Measurements from ENCODE around the gene CPNE2. TPM values are rescaled to one million over a fixed set of nuclear protein-coding genes. Genes with fewer than 3 reads are reported as not detected.

Gene CPNE2
- total and polyA plus RNA-seq, 10 of the 15 experiments (the other 5 are each of a cell fraction or from before 2014, with no cell fraction given) = 3.1 to 22.1 (median 9.9) TPM

- no peak overlapping the region for H3K4me3 ChIP-seq
- H3K36me3 ChIP-seq (ENCODE audit: control insufficient read depth in 2 of 2, insufficient read depth in 2 of 2, low read length in 1 of 2) = no peaks in the 10 kb centered on the region
- DNase-seq (ENCODE audit: low read depth, low spot score) (no peak), ATAC-seq (peak; percentile 25), FAIRE-seq (no peak)
- H3K9ac ChIP-seq (ENCODE audit: control insufficient read depth, insufficient read depth, low read length) = no peak overlapping the region
- peaks cover 31% of the 10 kb centered on the region for H3K4me1 ChIP-seq (ENCODE audit: control insufficient read depth, insufficient read depth, low read length)
- in situ Hi-C loops (cut with MboI) = no loop called here
- peak overlapping the region; percentile 46; the same call in 1 of the 2 replicates for H3K27ac ChIP-seq (ENCODE audit: control insufficient read depth, insufficient read depth)
- no peaks in the 10 kb centered on the region for H3K79me2 ChIP-seq (ENCODE audit: control insufficient read depth, insufficient read depth, low read length)
- no peak overlapping the region for H3K4me2 ChIP-seq (ENCODE audit: control insufficient read depth, insufficient read depth)
- no peaks in the 10 kb centered on the region for H3K9me3 ChIP-seq (replicated peaks; ENCODE audit: control insufficient read depth, insufficient read depth, low read length)
- no peaks in the 10 kb centered on the region for H3K27me3 ChIP-seq (replicated peaks in 1 of 2; ENCODE audit: control insufficient read depth in 2 of 2, insufficient read depth in 2 of 2, low read length in 1 of 2)
- BruUV-seq (replicated peaks) = no TSS peak
- RAD21 ChIA-PET (ENCODE audit: unreplicated experiment) = interaction anchor here (1.2 to 2.7 kb wide), 4 partner anchors 13 to 43 kb away, joined by 4 to 6 read pairs (median 5); partner anchors contain the start of gene CPNE2
- intact Hi-C loops (cut with micrococcal nuclease; ENCODE audit: unreplicated experiment) = loop anchor here (5.0 kb wide), 1 partner anchor 39 kb away; no protein-coding TSS in a partner anchor
- no peak overlapping the region; the same call in 1 of the 2 replicates for H2AFZ ChIP-seq (ENCODE audit: control insufficient read depth, low read depth, low read length)
- CTCF ChIA-PET = interaction anchor here (0.9 to 1.3 kb wide), 4 partner anchors 9 to 34 kb away, joined by 3 to 6 read pairs (median 4); no protein-coding TSS in a partner anchor
- 63% methylated on average over 7 of the region's 7 CpGs for WGBS (ENCODE audit: insufficient coverage, insufficient replicate concordance, low lambda C conversion rate, missing lambda C conversion rate)
- TF ChIP-seq IKZF2 (IDR thresholded peaks at IDR 0.05) = 0 out of 4 replicates have a peak, but pooled peaks of 1 of the 2 experiments have one; percentile 15
- TF ChIP-seq EZH2 (IDR thresholded peaks at IDR 0.05; ENCODE audit: borderline replicate concordance, control insufficient read depth, low read depth, low read length) = no peak
- TF ChIP-seq IKZF1 (conservative IDR thresholded peaks at IDR 0.05) = 0 out of 2 replicates have a peak, but pooled peaks have one; percentile 4
- POLR2A ChIA-PET = interaction anchor here (0.5 to 1.3 kb wide), 5 partner anchors 14 to 25 kb away, joined by 3 to 4 read pairs (median 3); no protein-coding TSS in a partner anchor
- SMC1A ChIA-PET (ENCODE audit: uncharacterized antibody, unreplicated experiment) = interaction anchor here (1.1 to 1.9 kb wide), 6 partner anchors 14 to 172 kb away, joined by 3 to 10 read pairs (median 4); partner anchors contain the start of gene CPNE2
- H4K20me1 ChIP-seq (ENCODE audit: control insufficient read depth, insufficient read depth) = no peaks in the 10 kb centered on the region
These were observed 35.5 kb downstream of the CPNE2 start for GRCh38 chr16:57127836-57128235.

DNA sequence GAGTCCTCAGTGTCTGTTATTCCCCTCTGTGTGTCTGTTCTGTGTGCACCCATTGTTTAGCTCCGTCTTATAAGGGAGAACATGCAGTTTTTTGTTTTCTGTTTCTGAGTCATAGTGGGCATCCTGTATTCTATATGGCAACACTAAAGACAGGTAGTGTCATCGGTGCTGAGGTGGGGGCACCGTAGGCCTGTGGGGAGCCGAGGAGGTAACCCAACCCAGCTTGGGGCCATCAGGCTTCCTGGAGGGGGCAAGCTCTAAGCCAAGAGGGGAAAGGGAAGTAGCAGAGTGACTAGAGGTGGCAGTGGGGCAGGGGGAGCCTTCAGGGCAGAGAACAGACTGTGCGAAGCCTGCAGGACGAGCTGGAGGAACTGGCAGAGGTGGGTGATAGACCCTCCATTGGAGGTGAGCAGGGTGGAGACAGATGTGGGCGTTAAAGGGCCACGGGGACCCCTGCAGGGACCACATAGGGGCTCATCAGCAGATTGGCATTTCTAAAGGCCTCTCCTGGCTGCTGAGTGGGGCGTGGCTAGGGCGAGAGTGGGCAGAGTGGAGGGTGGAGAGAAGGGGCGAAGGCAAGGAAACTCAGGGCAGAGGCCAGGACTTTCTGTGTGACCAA lies 36.5 kb downstream of the CPNE2 start:
- DNase-seq (ENCODE audit: low read depth, low spot score) (peak; percentile 28), FAIRE-seq (no peak), ATAC-seq (peak; percentile 75)
- Histone ChIP-seq H3K4me1 (ENCODE audit: control insufficient read depth, insufficient read depth, low read length) (peaks cover 31% of the 10 kb centered on the region), H3K27ac (ENCODE audit: control insufficient read depth, insufficient read depth) (no peak overlapping the region), H3K36me3 (ENCODE audit: control insufficient read depth in 2 of 2, insufficient read depth in 2 of 2, low read length in 1 of 2) (no peaks in the 10 kb centered on the region), H3K9ac (ENCODE audit: control insufficient read depth, insufficient read depth, low read length) (no peak overlapping the region), H4K20me1 (ENCODE audit: control insufficient read depth, insufficient read depth) (no peaks in the 10 kb centered on the region), H3K9me3 (replicated peaks; ENCODE audit: control insufficient read depth, insufficient read depth, low read length) (no peaks in the 10 kb centered on the region), H2AFZ (ENCODE audit: control insufficient read depth, low read depth, low read length) (no peak overlapping the region; the same call in 1 of the 2 replicates), H3K27me3 (replicated peaks in 1 of 2; ENCODE audit: control insufficient read depth in 2 of 2, insufficient read depth in 2 of 2, low read length in 1 of 2) (no peaks in the 10 kb centered on the region), H3K4me3 (no peak overlapping the region), H3K4me2 (ENCODE audit: control insufficient read depth, insufficient read depth) (no peak overlapping the region), H3K79me2 (ENCODE audit: control insufficient read depth, insufficient read depth, low read length) (no peaks in the 10 kb centered on the region)
- BruUV-seq (replicated peaks) = no TSS peak
- intact Hi-C loops (cut with micrococcal nuclease; ENCODE audit: unreplicated experiment) (loop anchor here (5.0 kb wide), 1 partner anchor 38 kb away; no protein-coding TSS in a partner anchor), in situ Hi-C loops (cut with MboI) (no loop called here)
- WGBS (ENCODE audit: insufficient coverage, insufficient replicate concordance, low lambda C conversion rate, missing lambda C conversion rate) = 46% methylated on average over 11 of the region's 11 CpGs
- ChIA-PET POLR2A (interaction anchor here (0.6 to 1.0 kb wide), 2 partner anchors 56 to 174 kb away, joined by 3 read pairs; no protein-coding TSS in a partner anchor), SMC1A (ENCODE audit: uncharacterized antibody, unreplicated experiment) (interaction anchor here (1.4 to 1.8 kb wide), 2 partner anchors 23 to 36 kb away, joined by 3 to 5 read pairs; partner anchors contain the start of gene CPNE2), CTCF (interaction anchor here (0.6 to 1.3 kb wide), 7 partner anchors 10 to 528 kb away, joined by 3 to 6 read pairs (median 3); no protein-coding TSS in a partner anchor), RAD21 (ENCODE audit: unreplicated experiment) (interaction anchor here (0.6 to 2.7 kb wide), 3 partner anchors 9 to 42 kb away, joined by 4 to 6 read pairs (median 6); no protein-coding TSS in a partner anchor)
- TF ChIP-seq ATF7 (IDR thresholded peaks at IDR 0.05; ENCODE audit: low read depth) = 0 out of 2 replicates have a peak, but pooled peaks have one; percentile 22
- no peak for TF ChIP-seq TCF12 (IDR thresholded peaks at IDR 0.05; ENCODE audit: low read depth, low read length)
- peak; percentile 25; the same call in 1 of the 2 replicates for TF ChIP-seq CREM (IDR thresholded peaks at IDR 0.05; ENCODE audit: low read depth)
- peak; percentile 25; the same call in 1 of the 2 replicates for TF ChIP-seq RUNX3 (IDR thresholded peaks at IDR 0.05; ENCODE audit: low read length)
- TF ChIP-seq BMI1 (IDR thresholded peaks at IDR 0.05; ENCODE audit: borderline replicate concordance) = no peak
- TF ChIP-seq LARP7 (IDR thresholded peaks at IDR 0.05) = no peak
- TF ChIP-seq JUNB (IDR thresholded peaks at IDR 0.05) = peak; percentile 73
- no peak for TF ChIP-seq NFYA (IDR thresholded peaks at IDR 0.05; ENCODE audit: borderline replicate concordance, low read depth, low read length)
- no peak for TF ChIP-seq SREBF2 (IDR thresholded peaks at IDR 0.05; ENCODE audit: low read length)
- peak in 1 of 2 experiments; percentile 23; a peak in 2 of 4 replicates for TF ChIP-seq IKZF2 (IDR thresholded peaks at IDR 0.05)
- TF ChIP-seq EGR1 (IDR thresholded peaks at IDR 0.05; ENCODE audit: borderline replicate concordance in 1 of 2, low read depth in 2 of 2, low read length in 2 of 2) = no peak
- no peak for TF ChIP-seq GABPA (IDR thresholded peaks at IDR 0.05; ENCODE audit: low read depth)
- TF ChIP-seq EED (IDR thresholded peaks at IDR 0.05; ENCODE audit: low read depth) = peak; percentile 30; the same call in 1 of the 2 replicates
